HepG2 (cell line): ENCODE data around the gene MARCHF9. TPM values are rescaled to one million over a fixed set of nuclear protein-coding genes. Genes with fewer than 3 reads are reported as not detected.

Experiments
- BRD4 ChIP-seq: sonication (generic); formaldehyde crosslinking; IDR thresholded peaks from 2 replicates; pipeline ENCODE4 v1.4.0; 2020; ENCODE audit warnings: missing genetic modification reagents
- CHD4 ChIP-seq: fragments of 200-600 bp; sonication (generic); IDR thresholded peaks from 2 replicates; pipeline ENCODE4 v1.7.0; 2017; ENCODE audit warnings: mild to moderate bottlenecking, low read length, borderline replicate concordance
- FOSL1 ChIP-seq: sonication (generic); formaldehyde crosslinking; IDR thresholded peaks from 2 replicates; pipeline ENCODE4 v1.9.0; 2021; ENCODE audit warnings: missing genetic modification reagents, borderline replicate concordance
- HOXA7 ChIP-seq: sonication (generic); formaldehyde crosslinking; IDR thresholded peaks from 2 replicates; pipeline ENCODE4 v1.8.1; 2022; ENCODE audit warnings: mild to moderate bottlenecking, missing genetic modification reagents, moderate library complexity
- MTERF4 ChIP-seq: sonication (generic); formaldehyde crosslinking; IDR thresholded peaks from 2 replicates; pipeline ENCODE4 v1.8.0; 2023; ENCODE audit warnings: mild to moderate bottlenecking, missing genetic modification reagents
- RNF219 ChIP-seq: sonication (generic); formaldehyde crosslinking; IDR thresholded peaks from 2 replicates; pipeline ENCODE4 v1.5.0; 2020; ENCODE audit warnings: mild to moderate bottlenecking, missing genetic modification reagents
- SNAPC5 ChIP-seq: sonication (generic); formaldehyde crosslinking; IDR thresholded peaks from 2 replicates; pipeline ENCODE4 v1.8.1; 2023; ENCODE audit warnings: mild to moderate bottlenecking, missing genetic modification reagents, borderline replicate concordance
- TBX2 ChIP-seq: sonication (generic); formaldehyde crosslinking; IDR thresholded peaks from 2 replicates; pipeline ENCODE4 v1.5.0; 2020; ENCODE audit warnings: missing genetic modification reagents, mild to moderate bottlenecking, borderline replicate concordance
- UBTF ChIP-seq: sonication (generic); formaldehyde crosslinking; IDR thresholded peaks from 2 replicates; pipeline ENCODE4 v1.4.0; 2020; ENCODE audit warnings: mild to moderate bottlenecking, missing genetic modification reagents
- YEATS2 ChIP-seq: sonication (generic); formaldehyde crosslinking; IDR thresholded peaks from 2 replicates; pipeline ENCODE4 v1.4.0; 2020; ENCODE audit warnings: missing genetic modification reagents, borderline replicate concordance
- ZBTB3 ChIP-seq: sonication (generic); formaldehyde crosslinking; IDR thresholded peaks from 2 replicates; pipeline ENCODE4 v1.4.0; 2020; ENCODE audit warnings: low read depth, mild to moderate bottlenecking, moderate library complexity, missing genetic modification reagents, borderline replicate concordance
- ZMAT5 ChIP-seq: sonication (generic); formaldehyde crosslinking; IDR thresholded peaks from 2 replicates; pipeline ENCODE4 v1.5.0; 2020; ENCODE audit warnings: mild to moderate bottlenecking, low read depth, missing genetic modification reagents, borderline replicate concordance
- ZNF333 ChIP-seq: sonication (generic); formaldehyde crosslinking; IDR thresholded peaks from 2 replicates; pipeline ENCODE4 v1.4.0; 2020; ENCODE audit warnings: mild to moderate bottlenecking, missing genetic modification reagents, borderline replicate concordance
- ZNF501 ChIP-seq: sonication (generic); formaldehyde crosslinking; IDR thresholded peaks from 2 replicates; pipeline ENCODE4 v1.5.1; 2020; ENCODE audit warnings: mild to moderate bottlenecking, moderate library complexity, missing genetic modification reagents
- ZNF549 ChIP-seq: sonication (generic); formaldehyde crosslinking; IDR thresholded peaks from 2 replicates; pipeline ENCODE4 v1.5.0; 2020; ENCODE audit warnings: missing genetic modification reagents
- ZNF704 ChIP-seq: sonication (generic); formaldehyde crosslinking; IDR thresholded peaks from 2 replicates; pipeline ENCODE4 v1.8.1; 2023; ENCODE audit warnings: mild to moderate bottlenecking, inconsistent platforms, moderate library complexity, missing genetic modification reagents, borderline replicate concordance
- ZNF800 ChIP-seq: sonication (generic); formaldehyde crosslinking; IDR thresholded peaks from 2 replicates; pipeline ENCODE4 v1.4.0; 2020; ENCODE audit warnings: missing genetic modification reagents
- ZNF839 ChIP-seq: sonication (generic); formaldehyde crosslinking; IDR thresholded peaks from 2 replicates; pipeline ENCODE4 v1.4.0; 2020; ENCODE audit warnings: missing genetic modification reagents, mild to moderate bottlenecking, borderline replicate concordance
- ZSCAN20 ChIP-seq: sonication (generic); formaldehyde crosslinking; IDR thresholded peaks from 2 replicates; pipeline ENCODE4 v1.4.0; 2020; ENCODE audit warnings: missing genetic modification reagents, mild to moderate bottlenecking, borderline replicate concordance
- polyA plus RNA-seq, 8 experiments: library from polyadenylated mRNA; depleted of rRNA in 3 of 8; stranded (reverse) in 7 of 8; unstranded in 1 of 8; fragments of >200 nt; fragmentation: Illumina TruSeq in 4 of 8; extraction: Trizol in 4 of 8; gene quantifications; 2 replicates each; pipeline versions ENCODE4 v1.2.1 to v1.2.3, GENCODE V29; 2011 to 2016; ENCODE audit warnings: low read depth in 4 of 8, missing spikeins in 1 of 8, mixed read lengths in 1 of 8; ENCODE audit not compliant: insufficient read depth in 1 of 8
- total RNA-seq, 5 experiments: library from RNA; depleted of rRNA; stranded (reverse); fragments of >200 nt; fragmentation: Illumina TruSeq; extraction: Trizol; gene quantifications; 2 replicates each; pipeline ENCODE4 v1.2.3, GENCODE V29; 2016; ENCODE audit warnings: low read depth in 1 of 5

The MARCHF9 gene
- total and polyA plus RNA-seq, 2 of the 13 experiments (the other 11 are each of a cell fraction or from before 2014, with no cell fraction given): 5.7 to 9.6 TPM

- no peak for TF ChIP-seq ZNF333
- TF ChIP-seq ZNF549: no peak
- no peak for TF ChIP-seq ZMAT5 (CRISPR knock-in tag)
- peak; percentile 55; the same call in 1 of the 2 replicates for TF ChIP-seq YEATS2 (CRISPR knock-in tag)
- TF ChIP-seq CHD4: no peak
- no peak for TF ChIP-seq ZBTB3 (CRISPR knock-in tag)
- no peak; the same call in 1 of the 2 replicates for TF ChIP-seq ZNF501
- TF ChIP-seq ZNF704: no peak
- no peak for TF ChIP-seq ZNF839 (CRISPR knock-in tag)
- TF ChIP-seq ZNF800 (CRISPR knock-in tag): 0 out of 2 replicates have a peak, but pooled peaks have one; percentile 60
- no peak for TF ChIP-seq SNAPC5 (CRISPR knock-in tag)
- no peak for TF ChIP-seq FOSL1 (CRISPR knock-in tag)
- no peak for TF ChIP-seq RNF219 (CRISPR knock-in tag)
- no peak; the same call in 1 of the 2 replicates for TF ChIP-seq UBTF (CRISPR knock-in tag)
- no peak for TF ChIP-seq BRD4 (CRISPR knock-in tag)
- TF ChIP-seq TBX2 (CRISPR knock-in tag): no peak
- no peak for TF ChIP-seq ZSCAN20
- no peak for TF ChIP-seq MTERF4
- TF ChIP-seq HOXA7 (CRISPR knock-in tag): no peak
Observed at GRCh38 chr12:57744777-57745484, 10.0 kb upstream of the MARCHF9 start, which contains the start of gene TSPAN31 (continued).
